GM12891 (cell line): ENCODE results near the gene MFF.
"Not testable (repeated sequence)": the region's sequence is repeated elsewhere in the genome, so short reads cannot be mapped to it uniquely, and the experiment has no call there.

ENCODE experiments used
- PAX5 ChIP-seq: IDR thresholded peaks from 2 replicates; pipeline ENCODE4 v1.6.1; 2011; ENCODE audit warnings: low read length, moderate library complexity, mild to moderate bottlenecking; ENCODE audit not compliant: insufficient read depth, severe bottlenecking
- POLR2A ChIP-seq: IDR thresholded peaks from 2 replicates; pipeline ENCODE4 v1.6.1; 2011; ENCODE audit warnings: low read depth, low read length, control low read depth
- POLR2AphosphoS5 ChIP-seq: IDR thresholded peaks from 2 replicates; pipeline ENCODE4 v1.6.1; 2011; ENCODE audit warnings: low read depth, low read length, control low read depth
- SPI1 ChIP-seq: IDR thresholded peaks from 2 replicates; pipeline ENCODE4 v1.6.1; 2011; ENCODE audit warnings: low read depth, low read length, control low read depth

- not testable (repeated sequence) for TF ChIP-seq SPI1, POLR2A, POLR2AphosphoS5, PAX5
Observed at GRCh38 chr2:227382241-227382835, 57.3 kb downstream of the MFF start.
